Uterus (tissue), 2 donors: ENCODE data around the gene DMXL1.

Experiments used
- POLR2A ChIP-seq, 2 donors: fragments of 450-650 bp; IDR thresholded peaks; one replicate each; pipeline ENCODE4 v1.6.1; 2016; ENCODE audit warnings: antibody characterized with exemption in 2 of 2, mild to moderate bottlenecking in 1 of 2, moderate library complexity in 1 of 2
- TF ChIP-seq, protein P1 (sequence below), 4 experiments: fragments of 200-600 bp in 2 of 4; fragments of 450-650 bp in 2 of 4; sonication (generic) in 2 of 4; IDR thresholded peaks; one replicate each; pipeline ENCODE4 v1.5.1; 2016 to 2019; ENCODE audit warnings: antibody characterized with exemption in 4 of 4, mild to moderate bottlenecking in 2 of 4, moderate library complexity in 1 of 4

DNA sequence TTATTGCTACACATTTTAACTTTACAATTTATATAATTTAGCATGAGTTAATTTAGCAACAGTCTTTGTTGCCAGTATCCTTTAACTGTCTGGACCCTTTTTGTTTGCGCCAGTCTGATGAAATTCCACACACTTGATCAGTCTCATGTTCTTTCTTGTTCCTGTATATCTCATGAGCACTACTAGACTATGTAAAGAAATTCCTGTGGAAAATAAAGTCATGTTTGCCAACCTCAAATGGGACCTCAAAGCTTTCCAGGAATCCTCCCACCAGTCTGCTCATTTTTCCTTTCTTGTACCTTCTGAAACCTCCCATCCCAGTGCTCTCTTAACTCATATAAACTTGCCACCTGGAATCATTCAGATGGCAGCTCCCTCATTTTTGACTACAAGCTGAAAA, 8.0 kb downstream of the DMXL1 start:
- TF ChIP-seq, protein P1, sequence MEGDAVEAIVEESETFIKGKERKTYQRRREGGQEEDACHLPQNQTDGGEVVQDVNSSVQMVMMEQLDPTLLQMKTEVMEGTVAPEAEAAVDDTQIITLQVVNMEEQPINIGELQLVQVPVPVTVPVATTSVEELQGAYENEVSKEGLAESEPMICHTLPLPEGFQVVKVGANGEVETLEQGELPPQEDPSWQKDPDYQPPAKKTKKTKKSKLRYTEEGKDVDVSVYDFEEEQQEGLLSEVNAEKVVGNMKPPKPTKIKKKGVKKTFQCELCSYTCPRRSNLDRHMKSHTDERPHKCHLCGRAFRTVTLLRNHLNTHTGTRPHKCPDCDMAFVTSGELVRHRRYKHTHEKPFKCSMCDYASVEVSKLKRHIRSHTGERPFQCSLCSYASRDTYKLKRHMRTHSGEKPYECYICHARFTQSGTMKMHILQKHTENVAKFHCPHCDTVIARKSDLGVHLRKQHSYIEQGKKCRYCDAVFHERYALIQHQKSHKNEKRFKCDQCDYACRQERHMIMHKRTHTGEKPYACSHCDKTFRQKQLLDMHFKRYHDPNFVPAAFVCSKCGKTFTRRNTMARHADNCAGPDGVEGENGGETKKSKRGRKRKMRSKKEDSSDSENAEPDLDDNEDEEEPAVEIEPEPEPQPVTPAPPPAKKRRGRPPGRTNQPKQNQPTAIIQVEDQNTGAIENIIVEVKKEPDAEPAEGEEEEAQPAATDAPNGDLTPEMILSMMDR (IDR thresholded peaks at IDR 0.05): no peak
- TF ChIP-seq POLR2A (IDR thresholded peaks at IDR 0.05): no peak
